Measurements from ENCODE around the gene GRIK1.

GRIK1 gene

GRCh38 chr21:29678626-29679025, 261.2 kb downstream of the GRIK1 start:
- H3K9me3 ChIP-seq, result no peaks in the 10 kb centered on the region
- no peak for TF ChIP-seq CTCF (IDR thresholded peaks at IDR 0.05)
- no peak overlapping the region for H3K4me3 ChIP-seq (ENCODE audit: low read depth in 1 of 2, low read length in 1 of 2)
- no peak overlapping the region for H3K27ac ChIP-seq
- H3K27me3 ChIP-seq, result no peaks in the 10 kb centered on the region
- H3K36me3 ChIP-seq, result no peaks in the 10 kb centered on the region
- H3K4me1 ChIP-seq (ENCODE audit: control insufficient read depth in 1 of 2, insufficient read depth in 1 of 2, low read depth in 1 of 2, low read length in 1 of 2), result no peaks in the 10 kb centered on the region

- no peak for TF ChIP-seq CTCF (IDR thresholded peaks at IDR 0.05)
- H3K9me3 ChIP-seq, result no peaks in the 10 kb centered on the region
- H3K36me3 ChIP-seq, result no peaks in the 10 kb centered on the region
- H3K27ac ChIP-seq, result no peak overlapping the region
- H3K4me1 ChIP-seq (ENCODE audit: control insufficient read depth in 1 of 2, insufficient read depth in 1 of 2, low read depth in 1 of 2, low read length in 1 of 2), result no peaks in the 10 kb centered on the region
- H3K4me3 ChIP-seq (ENCODE audit: low read depth in 1 of 2, low read length in 1 of 2), result no peak overlapping the region
- no peaks in the 10 kb centered on the region for H3K27me3 ChIP-seq
Measured at GRCh38 chr21:29677326-29677725, 262.5 kb downstream of the GRIK1 start.

DNA sequence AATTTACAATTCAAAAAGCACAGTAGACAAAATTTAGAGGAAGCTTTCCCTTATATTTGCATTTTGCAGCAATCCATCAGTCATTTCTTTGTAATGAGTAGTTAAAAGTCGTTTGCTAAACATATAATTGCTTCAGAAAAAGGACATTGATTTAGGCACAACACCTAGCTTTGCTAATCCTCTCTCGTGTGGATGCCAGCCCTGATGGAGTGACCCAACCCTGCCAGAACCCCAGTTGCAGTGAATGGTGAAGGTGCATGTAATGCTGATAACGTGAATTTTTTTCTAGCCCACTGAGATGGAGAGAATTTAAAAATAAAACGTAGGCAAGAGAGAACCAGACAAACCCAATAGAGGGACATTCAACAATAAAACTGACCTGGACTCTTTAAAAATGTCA, 263.4 kb downstream of the GRIK1 start:
- no peak overlapping the region for H3K27ac ChIP-seq
- no peaks in the 10 kb centered on the region for H3K4me1 ChIP-seq (ENCODE audit: control insufficient read depth in 1 of 2, insufficient read depth in 1 of 2, low read depth in 1 of 2, low read length in 1 of 2)
- no peaks in the 10 kb centered on the region for H3K27me3 ChIP-seq
- H3K9me3 ChIP-seq, result no peaks in the 10 kb centered on the region
- no peak overlapping the region for H3K4me3 ChIP-seq (ENCODE audit: low read depth in 1 of 2, low read length in 1 of 2)
- TF ChIP-seq CTCF (IDR thresholded peaks at IDR 0.05), result no peak
- H3K36me3 ChIP-seq, result no peaks in the 10 kb centered on the region

- no peaks in the 10 kb centered on the region for H3K9me3 ChIP-seq
- TF ChIP-seq CTCF (IDR thresholded peaks at IDR 0.05), result no peak
- no peaks in the 10 kb centered on the region for H3K36me3 ChIP-seq
- H3K4me3 ChIP-seq (ENCODE audit: low read depth in 1 of 2, low read length in 1 of 2), result no peak overlapping the region
- H3K27me3 ChIP-seq, result no peaks in the 10 kb centered on the region
- H3K4me1 ChIP-seq (ENCODE audit: control insufficient read depth in 1 of 2, insufficient read depth in 1 of 2, low read depth in 1 of 2, low read length in 1 of 2), result no peaks in the 10 kb centered on the region
- H3K27ac ChIP-seq, result no peak overlapping the region
Measured at GRCh38 chr21:29675451-29675850, 264.3 kb downstream of the GRIK1 start.

- H3K36me3 ChIP-seq, result no peaks in the 10 kb centered on the region
- H3K27me3 ChIP-seq, result no peaks in the 10 kb centered on the region
- no peak for TF ChIP-seq CTCF (IDR thresholded peaks at IDR 0.05)
- no peaks in the 10 kb centered on the region for H3K9me3 ChIP-seq
- no peak overlapping the region for H3K4me3 ChIP-seq (ENCODE audit: low read depth in 1 of 2, low read length in 1 of 2)
- H3K4me1 ChIP-seq (ENCODE audit: control insufficient read depth in 1 of 2, insufficient read depth in 1 of 2, low read depth in 1 of 2, low read length in 1 of 2), result no peaks in the 10 kb centered on the region
- H3K27ac ChIP-seq, result no peak overlapping the region
Measured at GRCh38 chr21:29674343-29674742, 265.5 kb downstream of the GRIK1 start.

- Histone ChIP-seq H3K27me3 (no peaks in the 10 kb centered on the region), H3K27ac (no peak overlapping the region), H3K9me3 (no peaks in the 10 kb centered on the region), H3K4me3 (ENCODE audit: low read depth in 1 of 2, low read length in 1 of 2) (no peak overlapping the region), H3K36me3 (no peaks in the 10 kb centered on the region), H3K4me1 (ENCODE audit: control insufficient read depth in 1 of 2, insufficient read depth in 1 of 2, low read depth in 1 of 2, low read length in 1 of 2) (no peaks in the 10 kb centered on the region)
- TF ChIP-seq CTCF (IDR thresholded peaks at IDR 0.05), result no peak
Measured at GRCh38 chr21:29673096-29673610, 266.6 kb downstream of the GRIK1 start.

Data from neutrophil (primary cell).